HEK293T (cell line): Measurements from ENCODE around the gene G6PD.
"Not testable (repeated sequence)": the region's sequence is repeated elsewhere in the genome, so short reads cannot be mapped to it uniquely, and the experiment has no call there.

Experiments used
- CTCF ChIA-PET: fragments of 350-600 bp; formaldehyde crosslinking; extraction: SDS; loops from one replicate; lab custom pipeline; 2021; ENCODE audit warnings: antibody characterized with exemption, inconsistent platforms; lab: Yijun Ruan, JAX
- POLR2A ChIA-PET: fragments of 350-600 bp; formaldehyde crosslinking; extraction: SDS; loops from one replicate; lab custom pipeline; 2020; ENCODE audit warnings: antibody characterized with exemption, inconsistent platforms; lab: Yijun Ruan, JAX
- DNase-seq: peaks from one replicate; pipeline ENCODE4 v3.0.0; 2012; ENCODE audit warnings: mixed read lengths; ENCODE audit errors: extremely low spot score
- ARNT ChIP-seq: fragments of 450-650 bp; IDR thresholded peaks from 2 replicates; pipeline ENCODE4 v1.6.1; 2017; ENCODE audit warnings: mild to moderate bottlenecking
- BHLHE40 ChIP-seq: fragments of 450-650 bp; IDR thresholded peaks from 2 replicates; pipeline ENCODE4 v1.6.1; 2016; ENCODE audit warnings: mild to moderate bottlenecking, moderate library complexity, borderline replicate concordance
- CTBP1 ChIP-seq: fragments of 450-650 bp; IDR thresholded peaks from 2 replicates; pipeline ENCODE4 v1.6.1; 2016; ENCODE audit warnings: borderline replicate concordance
- ELF4 ChIP-seq: fragments of 450-650 bp; IDR thresholded peaks from 2 replicates; pipeline ENCODE4 v1.6.1; 2017; ENCODE audit warnings: antibody characterized with exemption
- FOXA1 ChIP-seq: fragments of 450-650 bp; IDR thresholded peaks from 2 replicates; pipeline ENCODE4 v1.6.1; 2016; ENCODE audit warnings: mild to moderate bottlenecking
- FOXK2 ChIP-seq: fragments of 450-650 bp; IDR thresholded peaks from 2 replicates; pipeline ENCODE4 v1.6.1; 2016; ENCODE audit warnings: mild to moderate bottlenecking
- FOXM1 ChIP-seq: fragments of 450-650 bp; IDR thresholded peaks from 2 replicates; pipeline ENCODE4 v1.6.1; 2017; ENCODE audit warnings: mild to moderate bottlenecking, borderline replicate concordance
- HDGF ChIP-seq: fragments of 450-650 bp; IDR thresholded peaks from 2 replicates; pipeline ENCODE4 v1.6.1; 2017; ENCODE audit warnings: antibody characterized with exemption, borderline replicate concordance
- L3MBTL2 ChIP-seq: fragments of 450-650 bp; conservative IDR thresholded peaks from 2 replicates; pipeline ENCODE4 v1.6.1; 2016; ENCODE audit warnings: mild to moderate bottlenecking
- LEF1 ChIP-seq: fragments of 450-650 bp; IDR thresholded peaks from 2 replicates; pipeline ENCODE4 v1.6.1; 2017; ENCODE audit warnings: mild to moderate bottlenecking, borderline replicate concordance
- NFRKB ChIP-seq: fragments of 450-650 bp; IDR thresholded peaks from 2 replicates; pipeline ENCODE4 v1.6.1; 2016; ENCODE audit warnings: mild to moderate bottlenecking, moderate library complexity
- SP1 ChIP-seq: fragments of 450-650 bp; IDR thresholded peaks from 2 replicates; pipeline ENCODE4 v1.6.1; 2017
- SUZ12 ChIP-seq: fragments of 450-650 bp; IDR thresholded peaks from 2 replicates; pipeline ENCODE4 v1.6.1; 2016; ENCODE audit warnings: mild to moderate bottlenecking
- TARDBP ChIP-seq: fragments of 450-650 bp; IDR thresholded peaks from 2 replicates; pipeline ENCODE4 v1.6.1; 2016
- ZNF384 ChIP-seq: fragments of 450-650 bp; IDR thresholded peaks from 2 replicates; pipeline ENCODE4 v1.6.1; 2016
- TF ChIP-seq, protein P1 (sequence below): fragments of 450-650 bp; IDR thresholded peaks from 2 replicates; pipeline ENCODE4 v1.6.1; 2016

Gene G6PD

DNA sequence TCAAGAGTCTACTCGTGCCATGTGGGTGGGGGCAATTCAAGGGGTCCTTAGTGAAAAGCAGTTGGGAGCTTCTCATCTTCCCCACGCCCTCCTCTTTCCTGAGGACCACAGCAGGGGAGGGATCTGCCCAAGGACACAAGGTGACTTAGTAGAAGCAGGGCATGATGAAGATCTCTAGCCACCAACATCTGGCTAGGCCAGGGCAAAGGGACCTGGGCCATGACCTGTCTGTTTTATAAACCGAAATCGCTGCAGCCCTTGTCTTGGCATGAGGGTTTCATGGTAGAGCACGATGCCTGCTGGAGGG is 5.1 kb downstream of the G6PD start:
- POLR2A ChIA-PET = interaction anchor here (1.0 kb wide), 1 partner anchor 52 kb away, joined by 3 read pairs; no protein-coding TSS in a partner anchor
- TF ChIP-seq L3MBTL2 = no peak
- no peak for TF ChIP-seq SUZ12
- TF ChIP-seq FOXM1 = no peak
- TF ChIP-seq FOXA1 = no peak
- no peak for TF ChIP-seq NFRKB
- no peak for TF ChIP-seq TARDBP
- no peak for TF ChIP-seq LEF1
- TF ChIP-seq, protein P1, sequence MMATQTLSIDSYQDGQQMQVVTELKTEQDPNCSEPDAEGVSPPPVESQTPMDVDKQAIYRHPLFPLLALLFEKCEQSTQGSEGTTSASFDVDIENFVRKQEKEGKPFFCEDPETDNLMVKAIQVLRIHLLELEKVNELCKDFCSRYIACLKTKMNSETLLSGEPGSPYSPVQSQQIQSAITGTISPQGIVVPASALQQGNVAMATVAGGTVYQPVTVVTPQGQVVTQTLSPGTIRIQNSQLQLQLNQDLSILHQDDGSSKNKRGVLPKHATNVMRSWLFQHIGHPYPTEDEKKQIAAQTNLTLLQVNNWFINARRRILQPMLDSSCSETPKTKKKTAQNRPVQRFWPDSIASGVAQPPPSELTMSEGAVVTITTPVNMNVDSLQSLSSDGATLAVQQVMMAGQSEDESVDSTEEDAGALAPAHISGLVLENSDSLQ = no peak
- TF ChIP-seq HDGF = no peak
- TF ChIP-seq ZNF384 = no peak
- no peak for DNase-seq
- CTCF ChIA-PET = no interaction called here

DNA sequence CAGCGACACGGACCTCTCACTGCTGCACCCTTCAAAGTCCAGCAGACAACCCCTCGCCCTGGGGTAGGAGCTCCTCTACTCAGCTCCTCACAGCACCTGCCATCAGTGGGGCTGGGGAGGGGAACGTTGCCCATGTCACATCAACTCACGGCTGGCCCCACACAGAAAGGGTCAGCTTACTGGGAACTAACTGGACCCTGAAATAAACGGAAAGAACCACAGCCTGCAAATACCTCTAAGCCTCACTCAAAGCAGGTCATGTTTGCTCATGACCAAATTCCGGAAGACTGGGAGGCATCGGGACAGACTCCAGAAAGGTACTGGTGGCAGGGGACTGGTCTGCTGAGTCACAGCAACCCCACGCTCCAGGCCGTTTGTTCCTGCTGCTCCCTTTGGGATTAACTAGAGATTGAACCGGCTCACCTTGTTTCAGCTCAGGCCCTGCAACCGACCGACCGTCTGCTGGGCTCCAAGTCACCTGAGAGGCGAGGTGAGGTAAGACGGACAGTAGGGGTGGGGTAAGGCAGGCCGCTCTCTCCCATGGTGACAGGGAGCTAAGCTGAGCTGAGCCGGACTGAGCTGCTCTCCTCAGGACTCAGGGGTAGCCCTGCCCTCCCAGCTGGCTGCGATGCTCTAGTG is 5.6 kb downstream of the G6PD start:
- TF ChIP-seq LEF1 = no peak
- TF ChIP-seq CTBP1 = no peak
- no peak for TF ChIP-seq NFRKB
- no peak for TF ChIP-seq TARDBP
- TF ChIP-seq HDGF = no peak
- no peak for TF ChIP-seq BHLHE40
- no peak for TF ChIP-seq ZNF384
- TF ChIP-seq FOXK2 = no peak
- TF ChIP-seq ELF4 = no peak
- no peak for TF ChIP-seq FOXA1
- TF ChIP-seq, protein P1 = no peak
- TF ChIP-seq SUZ12 = no peak
- no peak for TF ChIP-seq SP1
- TF ChIP-seq FOXM1 = no peak
- no peak for TF ChIP-seq ARNT
- no peak for TF ChIP-seq L3MBTL2
- ChIA-PET POLR2A (interaction anchor here (1.0 kb wide), 1 partner anchor 51 kb away, joined by 3 read pairs; no protein-coding TSS in a partner anchor), CTCF (no interaction called here)
- DNase-seq = no peak

DNA sequence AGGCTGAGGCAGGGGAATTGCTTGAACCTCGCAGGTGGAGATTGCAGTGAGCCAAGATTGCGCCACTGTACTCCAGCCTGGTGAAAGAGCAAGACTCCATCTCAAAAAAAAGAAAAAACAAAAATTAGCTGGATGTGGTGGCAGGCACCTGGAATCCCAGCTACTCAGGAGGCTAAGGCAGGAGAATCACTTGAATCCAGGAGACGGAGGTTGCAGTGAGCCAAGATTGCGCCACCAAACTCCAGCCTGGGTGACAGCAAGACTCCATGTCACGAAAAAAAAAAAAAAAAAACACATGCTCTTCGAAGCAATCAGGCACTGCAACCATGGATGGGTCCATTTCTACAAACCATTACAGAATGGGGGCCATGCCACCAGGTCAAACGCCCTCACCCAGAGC is 6.3 kb downstream of the G6PD start:
- POLR2A ChIA-PET, DNase-seq, CTCF ChIA-PET: not testable (repeated sequence)

DNA sequence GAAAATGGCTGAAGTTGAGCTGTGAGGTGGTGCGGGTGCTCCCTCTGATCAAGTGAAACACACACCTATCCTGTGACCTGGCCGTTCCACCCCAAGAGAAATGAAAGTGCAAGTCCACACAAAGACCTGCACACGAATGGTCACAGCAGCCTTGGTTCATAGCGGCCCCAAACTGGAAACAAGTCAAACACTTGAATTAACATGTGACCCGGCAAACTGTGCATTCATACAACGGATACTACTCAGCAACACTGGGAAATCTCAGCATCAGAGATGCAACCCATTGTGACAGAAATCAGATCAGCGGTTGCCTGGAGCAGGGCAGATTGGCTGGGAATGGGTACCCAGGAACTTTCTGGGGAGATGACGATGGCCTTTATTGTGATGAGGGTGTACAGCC is 7.6 kb downstream of the G6PD start:
- no peak for DNase-seq
- ChIA-PET CTCF (no interaction called here), POLR2A (interaction anchor here (0.9 kb wide), 2 partner anchors 50 to 51 kb away, joined by 3 read pairs; no protein-coding TSS in a partner anchor)
- no peak for TF ChIP-seq SUZ12
- TF ChIP-seq FOXK2 = no peak
- no peak for TF ChIP-seq BHLHE40
- no peak for TF ChIP-seq NFRKB
- no peak for TF ChIP-seq LEF1
- no peak for TF ChIP-seq FOXM1
- TF ChIP-seq ZNF384 = no peak
- TF ChIP-seq HDGF = no peak
- no peak for TF ChIP-seq L3MBTL2
- TF ChIP-seq ARNT = no peak
- TF ChIP-seq ELF4 = no peak
- no peak for TF ChIP-seq FOXA1
- TF ChIP-seq SP1 = no peak
- TF ChIP-seq, protein P1 = no peak
- no peak for TF ChIP-seq TARDBP
- TF ChIP-seq CTBP1 = no peak

DNA sequence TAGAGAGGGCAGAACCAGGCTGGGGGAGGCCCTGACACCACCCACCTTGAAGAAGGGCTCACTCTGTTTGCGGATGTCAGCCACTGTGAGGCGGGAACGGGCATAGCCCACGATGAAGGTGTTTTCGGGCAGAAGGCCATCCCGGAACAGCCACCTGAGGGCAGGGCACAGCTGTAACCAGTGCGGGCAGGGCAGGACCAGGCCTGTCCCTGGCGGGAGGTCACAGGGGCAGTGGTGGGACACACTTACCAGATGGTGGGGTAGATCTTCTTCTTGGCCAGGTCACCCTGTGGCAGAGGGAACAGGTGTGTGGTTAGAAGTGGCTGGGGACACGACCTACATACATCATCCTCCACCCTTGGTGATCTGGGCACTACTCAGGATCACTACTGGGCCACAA is 10.8 kb downstream of the G6PD start:
- ChIA-PET CTCF (no interaction called here), POLR2A (no interaction called here)
- no peak for DNase-seq
- no peak for TF ChIP-seq FOXA1
- no peak for TF ChIP-seq SP1
- no peak for TF ChIP-seq FOXK2
- TF ChIP-seq BHLHE40 = no peak
- TF ChIP-seq, protein P1 = no peak
- no peak for TF ChIP-seq L3MBTL2
- TF ChIP-seq CTBP1 = no peak
- no peak for TF ChIP-seq ELF4
- TF ChIP-seq FOXM1 = no peak
- no peak for TF ChIP-seq ARNT
- no peak for TF ChIP-seq NFRKB
- no peak for TF ChIP-seq SUZ12
- no peak for TF ChIP-seq LEF1
- no peak for TF ChIP-seq HDGF
- TF ChIP-seq ZNF384 = no peak
- TF ChIP-seq TARDBP = no peak
